NCI-H2227 treated with DMSO at 0.1 percent for 48 hours (cell line): ENCODE measurements around the gene DSCAML1.

Source experiments
- DNase-seq: peaks from one replicate; lab custom pipeline; 2025; lab: John Stamatoyannopoulos, UW

The DSCAML1 gene

DNA sequence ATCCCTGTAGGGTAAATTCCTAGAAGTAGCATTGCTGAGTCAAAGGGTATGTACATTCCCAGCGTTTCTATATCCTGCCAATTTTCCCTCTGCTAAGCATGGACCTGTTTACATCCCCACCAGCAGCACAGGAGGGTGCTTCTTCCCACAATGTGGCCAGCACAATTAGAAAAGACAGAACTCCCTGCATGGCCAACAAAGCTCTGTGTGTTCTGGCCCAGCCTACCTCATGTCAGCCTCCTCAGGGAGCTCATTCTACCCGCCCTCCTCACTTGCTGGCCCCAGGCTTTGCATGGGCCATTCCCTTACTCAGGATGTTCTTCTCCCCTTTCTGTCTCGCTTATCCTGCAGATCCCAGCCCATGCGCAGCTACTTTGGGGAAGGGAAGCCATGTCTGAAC is 186.1 kb downstream of the DSCAML1 start:
- DNase-seq, result no peak

DNA sequence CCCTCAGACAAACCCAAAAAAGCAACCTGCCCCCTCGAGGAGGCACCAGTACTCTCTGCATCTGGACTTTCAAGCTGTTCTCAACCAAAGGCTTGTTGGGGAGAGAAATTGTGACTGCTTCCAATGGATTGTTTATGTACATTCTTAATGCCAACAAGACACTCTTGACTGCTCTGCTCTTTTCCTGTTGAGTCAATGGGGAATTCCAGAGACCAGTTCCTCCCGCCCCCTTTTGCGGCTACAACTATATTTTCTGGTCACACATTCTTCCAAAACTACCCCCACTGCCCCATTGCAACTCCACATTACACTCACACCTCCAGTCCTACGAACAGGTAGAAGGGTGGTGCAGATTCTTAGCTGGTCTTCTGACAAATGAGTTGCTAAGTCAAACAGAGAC is 187.0 kb downstream of the DSCAML1 start:
- no peak for DNase-seq

DNA sequence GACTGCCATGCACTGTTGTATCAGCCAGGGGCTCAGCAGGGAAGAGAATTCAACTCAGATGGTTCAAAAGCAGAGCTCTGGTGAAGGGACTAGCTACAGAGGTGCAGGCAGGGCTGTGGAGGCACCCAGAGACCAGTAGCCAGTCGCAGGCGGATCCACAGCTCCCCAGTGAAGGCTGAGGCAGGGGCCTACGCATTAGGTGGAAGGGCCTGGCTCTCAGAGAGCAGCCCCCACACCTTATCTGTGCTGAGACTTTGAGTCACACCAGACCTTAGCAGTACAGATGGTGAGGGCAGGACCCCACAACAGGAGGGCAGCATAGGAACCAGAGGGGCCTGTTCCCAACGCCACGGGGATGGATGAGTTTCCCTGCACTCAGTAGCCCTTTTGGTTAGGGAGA is 189.6 kb downstream of the DSCAML1 start:
- DNase-seq, result no peak

DNA sequence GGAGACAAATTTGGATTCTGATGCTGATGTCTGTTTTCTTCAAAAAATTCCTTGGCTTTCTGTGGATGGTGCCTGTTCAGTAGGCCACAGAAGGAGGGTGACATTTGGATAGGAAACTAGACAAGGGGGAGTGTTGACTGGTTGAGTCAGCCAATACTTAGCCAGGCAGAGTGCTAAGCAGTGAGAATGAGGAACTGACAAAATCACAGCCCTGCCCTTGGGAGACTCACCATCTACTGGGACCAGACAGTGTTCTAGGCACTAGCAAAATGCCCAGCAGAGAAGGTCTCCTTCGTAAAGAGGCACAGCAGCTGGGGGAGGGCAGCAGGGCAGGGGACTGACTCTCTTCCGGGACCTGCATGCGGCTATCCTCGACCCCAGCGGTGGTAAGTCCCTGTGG is 190.2 kb downstream of the DSCAML1 start:
- DNase-seq, result no peak

DNA sequence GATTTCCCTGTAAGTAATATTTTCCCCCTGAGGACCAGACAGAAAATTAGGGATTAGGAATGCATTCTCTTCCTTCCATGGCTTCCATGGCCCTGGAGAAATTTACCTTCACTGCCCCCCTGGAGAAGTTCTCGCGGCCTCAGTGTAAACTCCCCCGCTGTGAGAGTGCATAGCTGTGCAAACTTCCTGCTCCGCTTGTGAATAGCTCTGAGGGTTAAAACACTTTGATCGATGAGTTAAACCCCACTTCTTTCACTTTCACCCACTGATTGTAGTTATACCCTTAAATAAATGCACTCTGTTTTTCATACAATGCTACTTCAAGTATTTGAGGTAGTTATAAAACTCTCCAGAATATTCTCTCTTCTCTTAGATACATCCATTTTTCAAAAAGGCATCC is 190.8 kb downstream of the DSCAML1 start:
- no peak for DNase-seq

DNA sequence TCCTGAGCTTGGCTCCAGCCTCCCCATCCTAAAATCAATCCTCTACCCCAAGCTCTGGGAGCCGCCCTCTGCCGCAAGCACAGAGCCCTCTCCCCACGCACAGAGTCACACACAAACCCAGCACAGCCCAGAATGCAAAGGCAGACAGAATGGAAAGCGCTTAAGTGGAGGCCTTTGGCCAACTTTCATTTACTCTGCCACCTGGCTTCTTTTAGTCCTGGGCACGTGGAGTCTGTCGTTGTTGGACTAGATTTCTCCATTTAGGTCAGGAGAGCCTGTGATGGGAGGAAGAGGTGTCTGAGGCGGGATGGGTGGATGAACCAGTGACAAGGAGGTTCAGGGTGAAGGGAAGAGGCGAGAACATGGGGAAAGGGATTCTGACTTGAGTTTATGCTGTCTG is 191.7 kb downstream of the DSCAML1 start:
- DNase-seq, result no peak

DNA sequence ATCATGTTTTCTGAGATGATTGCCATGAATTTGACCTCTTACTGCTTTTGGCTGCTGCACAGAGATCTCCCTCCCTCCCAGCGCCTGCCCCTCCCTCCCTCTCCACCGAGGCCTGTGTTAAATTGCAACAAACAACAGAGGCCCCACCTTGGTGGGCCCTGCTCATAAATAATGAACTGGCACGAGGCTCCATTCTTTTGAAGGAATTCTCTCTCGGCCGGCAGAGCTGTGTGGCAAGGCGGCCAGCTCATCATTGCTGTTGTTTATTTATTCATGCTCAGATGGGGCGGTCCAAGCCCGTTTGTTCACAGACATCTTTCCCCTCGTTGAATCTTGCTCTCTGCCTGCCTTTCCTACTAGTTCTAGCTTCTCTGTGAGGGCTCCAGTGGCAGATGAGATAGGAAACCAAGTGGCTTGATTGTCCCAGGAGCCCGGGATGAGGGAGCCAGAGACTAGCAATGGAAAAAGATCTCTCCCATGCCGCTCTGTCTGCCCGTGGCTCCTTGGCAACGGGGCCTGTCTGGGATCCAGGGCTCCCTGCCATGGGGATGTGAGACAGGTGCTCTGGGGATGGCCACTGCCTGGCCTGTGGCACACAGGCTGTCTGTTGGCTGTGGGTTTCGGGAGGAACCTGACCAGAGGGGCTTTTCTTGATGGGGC is 192.6 kb downstream of the DSCAML1 start:
- peak; percentile 32 for DNase-seq

DNA sequence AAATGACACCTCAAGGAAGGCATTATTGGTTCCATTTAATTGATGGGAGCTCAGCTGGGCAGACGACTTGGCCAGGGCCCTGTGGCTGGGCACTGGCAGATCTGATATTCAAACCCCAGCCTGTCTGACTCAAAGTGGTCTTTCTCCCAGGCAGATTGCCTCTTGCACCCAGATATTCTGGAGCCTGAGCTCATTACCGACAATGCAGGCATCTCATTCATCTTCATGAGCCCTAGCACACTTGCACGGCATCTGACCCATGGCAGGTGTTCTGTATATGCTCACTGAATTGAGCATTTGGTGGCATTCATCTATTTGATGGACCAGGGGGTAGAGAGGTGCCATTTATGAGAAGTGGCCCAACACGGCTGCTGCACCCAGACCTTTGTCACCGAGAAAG is 193.1 kb downstream of the DSCAML1 start:
- DNase-seq, result no peak

DNA sequence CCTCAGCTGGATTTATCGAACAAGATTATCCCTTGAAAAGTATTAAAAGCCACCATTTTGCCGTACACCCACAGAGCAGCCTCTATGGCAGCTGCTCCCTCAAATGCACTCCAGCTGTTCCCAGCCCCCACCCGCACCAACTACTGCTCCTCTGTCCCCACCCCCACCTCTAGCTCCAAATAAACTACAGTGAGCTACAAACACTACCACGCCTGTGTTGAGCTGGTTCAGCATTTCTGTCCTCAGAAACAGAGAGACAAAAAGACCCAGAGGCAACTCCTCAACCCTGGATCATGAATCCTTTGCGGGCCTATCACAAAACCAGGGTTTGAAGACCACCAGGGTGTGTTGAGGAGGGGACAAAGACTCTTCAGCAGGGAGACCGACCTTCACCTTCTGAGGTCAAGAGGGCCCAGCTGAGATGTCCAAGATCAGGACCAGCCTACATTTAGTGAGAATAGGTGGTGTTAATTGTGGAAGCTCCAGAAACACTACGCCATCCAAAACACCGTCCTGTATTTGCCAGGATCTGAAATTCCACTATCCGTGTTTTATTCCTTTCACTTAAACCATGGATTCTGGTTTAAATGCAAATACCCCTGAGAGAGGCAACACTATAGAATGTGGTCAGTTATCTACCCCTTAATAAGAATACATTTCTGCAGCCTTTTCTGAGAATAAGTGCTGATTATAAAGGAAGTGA is 195.9 kb downstream of the DSCAML1 start:
- DNase-seq, result no peak

DNA sequence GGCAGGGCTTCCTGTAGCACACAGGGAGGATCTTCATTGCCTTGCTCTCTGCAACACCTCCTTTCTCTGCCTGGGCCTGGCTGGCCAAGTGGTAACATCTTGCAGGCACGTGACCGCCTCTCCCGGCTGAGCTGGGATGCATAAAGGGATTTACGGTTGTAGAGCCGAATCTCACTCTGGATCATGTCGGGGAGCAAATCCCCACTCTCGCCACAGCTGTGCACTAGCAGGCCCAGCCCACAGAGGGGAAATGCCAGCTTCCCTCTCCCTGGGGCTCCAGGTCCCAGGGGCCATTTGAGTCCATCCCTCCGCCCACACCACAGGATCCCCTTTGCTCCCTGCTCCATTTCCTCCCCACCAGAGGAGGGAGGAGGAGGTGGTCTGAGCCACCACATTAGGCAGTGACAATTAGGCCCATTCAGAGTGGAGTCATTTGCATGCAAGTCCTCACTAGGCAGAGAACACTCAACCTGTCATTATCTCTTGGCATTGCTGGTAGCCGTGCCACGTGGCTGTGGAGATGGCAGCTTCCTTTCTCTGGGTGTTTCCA is 196.7 kb downstream of the DSCAML1 start:
- DNase-seq, result peak; percentile 62

DNA sequence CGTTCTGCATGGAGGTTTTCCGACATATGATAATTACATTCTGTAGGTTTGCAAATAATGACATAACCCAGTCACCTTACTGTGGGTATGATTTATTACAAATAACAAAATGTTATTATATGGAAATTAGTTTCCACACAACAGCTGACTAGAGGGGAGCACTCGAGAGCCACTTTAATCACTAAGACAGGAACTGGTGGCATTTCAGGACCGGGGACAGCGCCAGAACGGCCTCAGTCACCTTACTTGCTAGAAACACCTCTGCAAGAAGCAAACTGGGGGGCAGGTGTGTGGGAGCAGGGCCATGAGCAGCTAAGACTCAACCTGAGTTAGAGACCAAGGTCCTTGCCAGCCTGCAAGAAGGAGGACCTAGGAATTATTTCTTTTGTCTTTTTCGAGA is 199.9 kb downstream of the DSCAML1 start:
- no peak for DNase-seq

DNA sequence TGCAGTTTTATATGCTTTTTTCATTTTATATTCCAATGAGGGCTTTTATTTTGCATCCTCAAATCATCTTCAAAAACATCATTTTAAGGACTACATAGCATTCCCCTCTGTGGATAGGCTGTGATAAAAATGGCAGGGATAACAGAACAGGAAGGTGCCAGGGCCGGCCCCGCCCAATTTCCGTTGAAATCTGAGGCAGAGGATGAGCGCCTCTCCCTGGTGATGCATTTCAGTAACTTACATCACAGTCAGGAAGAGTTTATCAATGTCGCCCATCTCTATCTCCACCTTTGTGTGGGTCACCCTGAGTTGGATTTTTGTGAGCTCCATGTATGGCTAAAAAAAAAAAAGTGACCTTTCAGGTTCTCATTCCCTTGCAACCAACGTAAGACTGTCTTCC is 201.6 kb downstream of the DSCAML1 start:
- no peak for DNase-seq

DNA sequence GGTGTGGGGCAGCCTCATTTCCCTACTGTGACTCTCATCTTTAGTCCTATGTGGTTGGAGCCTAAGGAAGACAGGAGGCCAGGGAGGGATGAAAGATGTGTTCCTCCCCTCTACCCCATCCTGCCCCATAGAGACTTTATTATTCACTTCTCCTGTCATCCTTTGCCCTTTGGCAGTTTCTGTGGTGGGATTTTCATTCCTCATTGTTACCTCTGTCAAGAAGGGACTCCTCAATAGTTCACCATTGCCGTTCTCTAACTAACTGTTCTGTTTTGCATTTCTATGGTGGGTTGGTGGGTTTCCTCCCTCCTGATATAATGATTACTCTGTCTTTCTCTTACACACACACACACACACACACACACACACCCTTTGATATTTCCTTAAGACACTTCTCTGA is 202.3 kb downstream of the DSCAML1 start:
- DNase-seq, result no peak

DNA sequence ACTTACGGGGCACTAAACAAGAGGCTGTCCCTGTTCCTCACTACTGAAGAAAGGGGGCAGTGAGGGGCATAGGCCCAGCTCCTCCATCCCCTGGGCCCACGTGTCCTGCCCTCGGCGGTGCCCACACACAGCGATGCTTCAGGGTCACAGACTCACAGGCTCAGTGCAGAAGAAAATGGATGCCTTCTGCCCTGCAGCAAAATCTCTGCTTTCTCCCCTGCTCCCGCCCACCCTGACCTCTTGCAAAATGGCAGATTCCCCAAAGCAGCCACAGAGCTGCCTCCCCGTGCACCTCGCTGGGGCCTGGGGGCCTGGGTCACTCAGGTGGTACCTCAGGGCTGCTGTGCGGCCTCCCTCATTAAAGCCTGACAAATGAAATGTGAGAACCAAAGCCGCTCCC is 204.0 kb downstream of the DSCAML1 start:
- no peak for DNase-seq

DNA sequence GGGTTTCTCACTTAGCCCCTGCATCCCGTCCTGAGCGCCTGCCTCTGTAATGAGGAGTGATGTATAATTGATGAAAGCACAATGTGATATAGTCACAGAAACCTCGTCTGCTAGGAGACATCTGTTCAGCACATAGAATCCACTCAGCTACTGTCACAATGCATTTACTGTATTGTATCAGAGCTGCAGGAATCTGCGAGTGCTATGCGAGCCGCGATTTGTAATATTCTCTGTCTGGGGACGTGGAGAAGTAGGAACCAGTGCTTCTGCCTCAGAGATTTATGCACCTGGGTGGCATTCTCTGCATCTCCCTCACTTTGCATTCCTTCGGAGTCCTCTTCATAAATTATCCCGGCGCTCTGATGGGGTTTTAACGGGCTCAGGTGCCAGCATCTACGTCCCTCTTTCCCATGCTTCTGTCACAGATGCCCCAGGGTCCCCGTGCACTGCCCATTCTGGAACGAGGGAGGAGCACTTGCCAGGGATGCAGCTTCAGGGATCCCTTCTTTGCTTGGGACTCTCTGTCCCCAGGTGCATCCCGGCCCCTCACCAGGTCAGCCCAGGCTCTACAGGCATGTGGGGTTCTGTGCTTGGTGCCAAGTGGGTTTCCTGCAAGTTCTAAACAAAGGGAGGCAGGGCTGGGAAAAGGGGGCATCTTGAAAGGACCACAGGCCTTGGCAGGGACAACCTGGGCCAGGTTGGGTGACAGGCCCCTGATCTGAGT is 205.5 kb downstream of the DSCAML1 start:
- no peak for DNase-seq

DNA sequence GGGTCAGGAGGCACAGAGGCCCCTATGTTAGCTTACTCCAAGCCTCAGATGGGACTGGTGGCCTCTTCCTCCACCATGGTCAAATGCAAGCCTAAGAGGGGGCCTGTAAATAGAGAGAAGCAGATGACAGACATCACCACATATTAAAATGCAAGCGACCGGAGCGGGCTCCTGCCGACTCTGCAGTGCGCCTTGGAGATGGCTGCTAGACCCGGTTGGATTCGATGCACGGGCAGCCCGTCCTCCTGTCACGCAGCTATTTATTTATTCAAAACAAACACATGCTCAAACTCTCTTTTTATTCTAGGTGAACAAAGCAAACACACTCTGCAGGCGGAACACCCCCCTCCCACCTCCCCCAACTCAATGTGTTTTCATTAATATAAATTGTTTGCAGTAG is 208.0 kb downstream of the DSCAML1 start:
- DNase-seq, result no peak

DNA sequence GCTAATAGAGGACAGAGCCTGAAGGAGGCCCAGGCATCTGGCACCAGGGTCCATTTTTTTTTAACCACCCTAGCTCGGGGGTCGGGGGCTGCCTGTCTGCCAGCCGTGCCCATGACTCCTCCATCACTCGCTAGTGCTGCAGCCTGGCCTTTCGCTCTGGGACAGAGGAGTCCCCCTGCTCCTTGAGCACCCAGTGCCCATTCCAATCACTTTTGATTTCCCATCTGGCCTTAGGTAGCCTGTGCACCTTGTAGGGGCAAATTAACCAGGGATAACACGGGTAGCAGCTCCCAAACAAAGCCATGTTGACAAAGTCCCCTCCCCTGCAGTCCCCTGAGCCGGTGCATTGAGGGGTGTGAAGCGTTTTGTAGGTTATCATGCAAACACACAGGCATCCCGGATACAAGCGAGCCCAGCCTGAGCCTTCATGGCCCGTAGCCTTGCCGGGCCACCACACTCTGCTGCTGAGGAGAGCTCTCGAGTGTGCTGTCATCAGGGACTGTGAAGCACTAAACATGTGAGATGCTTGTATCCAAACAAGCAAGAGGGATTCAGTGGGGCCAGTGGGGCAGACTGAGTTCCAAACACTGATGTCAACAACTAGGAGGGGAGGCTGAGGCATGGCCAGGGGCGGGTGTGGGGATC is 208.7 kb downstream of the DSCAML1 start:
- DNase-seq, result no peak

DNA sequence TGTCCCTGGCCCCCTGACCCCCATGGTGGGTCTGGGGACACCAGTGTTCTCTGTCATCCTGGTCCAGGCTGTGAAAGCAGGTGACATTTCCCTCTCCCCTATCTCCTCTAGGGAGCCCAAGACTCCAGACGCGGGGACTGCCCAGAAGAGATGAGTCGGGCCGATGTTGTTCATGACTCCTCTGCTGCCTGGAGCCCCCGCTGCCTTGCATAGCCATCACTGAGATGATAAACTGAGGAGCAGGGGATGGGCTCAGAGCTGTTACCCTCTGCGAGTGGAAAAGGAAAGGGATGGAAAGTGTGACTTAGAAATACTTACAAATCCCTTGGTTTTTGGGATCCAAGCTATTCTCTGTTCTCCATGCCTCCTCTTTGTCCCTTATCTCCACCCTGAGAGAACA is 209.6 kb downstream of the DSCAML1 start:
- no peak for DNase-seq

DNA sequence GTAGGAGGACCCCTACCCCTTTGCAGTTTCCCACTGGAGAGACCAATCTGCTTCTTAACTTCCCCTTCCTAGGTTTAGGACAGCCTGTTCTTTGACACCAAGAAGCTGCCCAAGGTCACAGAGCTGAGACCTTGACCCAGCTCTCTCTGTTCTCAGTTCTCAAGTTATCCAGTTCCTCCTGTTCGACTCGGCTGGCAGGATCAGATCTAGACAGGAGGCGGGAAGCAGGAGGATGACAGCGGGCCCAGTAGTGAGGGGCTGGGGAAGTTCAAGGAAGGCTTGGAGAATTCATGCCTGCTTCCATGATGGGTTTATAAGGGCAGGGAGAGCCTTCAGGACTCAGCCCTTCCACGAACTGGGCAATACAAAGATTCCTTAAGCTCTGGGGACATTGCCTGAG is 210.6 kb downstream of the DSCAML1 start:
- no peak for DNase-seq

DNA sequence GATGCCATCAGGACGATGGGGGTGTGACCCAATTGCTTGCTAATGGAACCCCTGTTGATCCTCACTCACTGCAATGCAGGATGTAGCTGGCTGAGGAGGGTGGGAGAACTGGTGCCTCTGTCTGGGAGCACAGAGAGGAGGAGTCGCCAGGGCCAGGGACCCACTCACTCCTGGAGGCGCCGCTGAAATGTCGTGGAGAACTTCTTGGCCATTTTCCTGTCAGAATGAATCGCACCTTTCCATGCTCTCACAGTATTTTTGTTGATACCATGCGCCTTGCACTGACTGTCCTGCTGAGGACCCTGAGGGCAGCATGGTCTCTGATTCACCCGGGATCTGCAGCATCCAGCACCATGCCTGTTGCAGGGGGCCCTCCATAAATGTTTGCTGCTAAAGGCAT is 211.4 kb downstream of the DSCAML1 start:
- DNase-seq, result no peak

DNA sequence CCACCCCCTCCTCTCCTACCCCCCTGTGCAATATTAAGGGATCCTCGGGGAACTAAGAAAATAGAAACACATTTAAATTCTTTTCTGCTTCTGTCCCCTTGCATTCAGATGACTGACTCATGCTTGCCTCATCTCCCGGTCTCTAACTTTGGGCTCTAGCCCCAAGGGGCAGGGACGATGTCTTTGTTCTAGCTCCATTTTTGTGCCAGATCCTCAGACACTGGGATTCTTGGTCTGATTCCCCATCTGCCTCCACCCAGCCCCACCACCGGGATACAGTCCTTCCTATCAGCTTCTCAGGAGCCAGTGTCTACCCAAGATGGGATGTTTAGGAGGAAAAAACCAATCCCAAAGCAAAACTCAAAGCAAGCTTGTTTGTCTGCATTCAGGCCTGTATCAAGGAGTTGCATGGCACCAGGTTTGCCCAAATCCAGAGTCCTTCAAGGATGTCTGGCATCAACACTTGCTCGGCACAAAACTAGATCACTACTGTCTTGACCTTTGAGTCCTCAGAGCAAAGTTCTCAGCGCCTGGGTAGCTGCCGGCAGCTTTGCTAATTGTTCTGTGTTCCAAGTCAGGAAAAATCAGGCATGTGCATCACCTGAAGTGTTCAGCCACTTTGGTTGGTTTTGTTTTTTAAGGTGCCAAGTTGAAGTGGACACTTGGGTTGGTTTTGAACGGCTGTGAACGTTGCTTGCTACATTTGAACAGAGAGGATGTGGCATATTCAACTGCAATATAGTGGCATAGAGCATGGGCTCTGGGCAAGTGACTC is 212.8 kb downstream of the DSCAML1 start:
- DNase-seq, result no peak
